Hepatic stellate cell (primary cell): Measurements from ENCODE around the gene TAF3.

ENCODE experiments used
- DNase-seq: peaks from one replicate; pipeline ENCODE4 v3.0.0; 2011; ENCODE audit warnings: low spot score

Gene TAF3

GRCh38 chr10:7933757-7934156 lies 115.5 kb downstream of the TAF3 start:
- DNase-seq, result no peak

- DNase-seq, result no peak
Measured at GRCh38 chr10:7937315-7937945, 119.1 kb downstream of the TAF3 start.

GRCh38 chr10:7941576-7941975 lies 123.3 kb downstream of the TAF3 start:
- DNase-seq, result no peak

- DNase-seq, result no peak
Measured at GRCh38 chr10:7942316-7942715, 124.0 kb downstream of the TAF3 start.

- DNase-seq, result no peak
Measured at GRCh38 chr10:7942859-7943258, 124.6 kb downstream of the TAF3 start.

GRCh38 chr10:7944215-7944480 lies 125.8 kb downstream of the TAF3 start:
- no peak for DNase-seq

GRCh38 chr10:7944537-7944936 lies 126.2 kb downstream of the TAF3 start:
- no peak for DNase-seq

- no peak for DNase-seq
Measured at GRCh38 chr10:7945034-7945433, 126.7 kb downstream of the TAF3 start.

- DNase-seq, result peak; percentile 35
Measured at GRCh38 chr10:7945469-7946187, 127.3 kb downstream of the TAF3 start.

GRCh38 chr10:7948371-7949000 lies 130.2 kb downstream of the TAF3 start:
- DNase-seq, result peak; percentile 48

GRCh38 chr10:7950981-7951847 lies 132.9 kb downstream of the TAF3 start:
- peak; percentile 32 for DNase-seq

GRCh38 chr10:7952266-7952665 lies 134.0 kb downstream of the TAF3 start:
- no peak for DNase-seq

- DNase-seq, result no peak
Measured at GRCh38 chr10:7953447-7953846, 135.1 kb downstream of the TAF3 start.

- DNase-seq, result no peak
Measured at GRCh38 chr10:7955446-7955845, 137.1 kb downstream of the TAF3 start.

GRCh38 chr10:7956508-7956907 lies 138.2 kb downstream of the TAF3 start:
- DNase-seq, result peak; percentile 55

- DNase-seq, result no peak
Measured at GRCh38 chr10:7957591-7957990, 139.3 kb downstream of the TAF3 start.

GRCh38 chr10:7958442-7958841 lies 140.1 kb downstream of the TAF3 start:
- no peak for DNase-seq

GRCh38 chr10:7960108-7960507 lies 141.8 kb downstream of the TAF3 start:
- DNase-seq, result no peak

- no peak for DNase-seq
Measured at GRCh38 chr10:7962592-7962991, 144.3 kb downstream of the TAF3 start.

- no peak for DNase-seq
Measured at GRCh38 chr10:7965457-7965856, 147.2 kb downstream of the TAF3 start.

- DNase-seq, result no peak
Measured at GRCh38 chr10:7967035-7967434, 148.7 kb downstream of the TAF3 start.

GRCh38 chr10:7968510-7969112 lies 150.3 kb downstream of the TAF3 start:
- no peak for DNase-seq
